Measurements from ENCODE around the gene LRRC42.

Gene LRRC42

GRCh38 chr1:53957194-53957818 is 11.2 kb downstream of the LRRC42 start:
- H3K9me3 ChIP-seq (ENCODE audit: control insufficient read depth, insufficient read depth, low read depth, low read length), result no peaks in the 10 kb centered on the region
- no peak for TF ChIP-seq ZNF16 (tag by site-specific recombination; IDR thresholded peaks at IDR 0.05; ENCODE audit: low read depth)
- 0 out of 2 replicates have a peak, but pooled peaks have one; percentile 18 for TF ChIP-seq SP7 (tag by site-specific recombination; IDR thresholded peaks at IDR 0.05)
- TF ChIP-seq, protein P1, sequence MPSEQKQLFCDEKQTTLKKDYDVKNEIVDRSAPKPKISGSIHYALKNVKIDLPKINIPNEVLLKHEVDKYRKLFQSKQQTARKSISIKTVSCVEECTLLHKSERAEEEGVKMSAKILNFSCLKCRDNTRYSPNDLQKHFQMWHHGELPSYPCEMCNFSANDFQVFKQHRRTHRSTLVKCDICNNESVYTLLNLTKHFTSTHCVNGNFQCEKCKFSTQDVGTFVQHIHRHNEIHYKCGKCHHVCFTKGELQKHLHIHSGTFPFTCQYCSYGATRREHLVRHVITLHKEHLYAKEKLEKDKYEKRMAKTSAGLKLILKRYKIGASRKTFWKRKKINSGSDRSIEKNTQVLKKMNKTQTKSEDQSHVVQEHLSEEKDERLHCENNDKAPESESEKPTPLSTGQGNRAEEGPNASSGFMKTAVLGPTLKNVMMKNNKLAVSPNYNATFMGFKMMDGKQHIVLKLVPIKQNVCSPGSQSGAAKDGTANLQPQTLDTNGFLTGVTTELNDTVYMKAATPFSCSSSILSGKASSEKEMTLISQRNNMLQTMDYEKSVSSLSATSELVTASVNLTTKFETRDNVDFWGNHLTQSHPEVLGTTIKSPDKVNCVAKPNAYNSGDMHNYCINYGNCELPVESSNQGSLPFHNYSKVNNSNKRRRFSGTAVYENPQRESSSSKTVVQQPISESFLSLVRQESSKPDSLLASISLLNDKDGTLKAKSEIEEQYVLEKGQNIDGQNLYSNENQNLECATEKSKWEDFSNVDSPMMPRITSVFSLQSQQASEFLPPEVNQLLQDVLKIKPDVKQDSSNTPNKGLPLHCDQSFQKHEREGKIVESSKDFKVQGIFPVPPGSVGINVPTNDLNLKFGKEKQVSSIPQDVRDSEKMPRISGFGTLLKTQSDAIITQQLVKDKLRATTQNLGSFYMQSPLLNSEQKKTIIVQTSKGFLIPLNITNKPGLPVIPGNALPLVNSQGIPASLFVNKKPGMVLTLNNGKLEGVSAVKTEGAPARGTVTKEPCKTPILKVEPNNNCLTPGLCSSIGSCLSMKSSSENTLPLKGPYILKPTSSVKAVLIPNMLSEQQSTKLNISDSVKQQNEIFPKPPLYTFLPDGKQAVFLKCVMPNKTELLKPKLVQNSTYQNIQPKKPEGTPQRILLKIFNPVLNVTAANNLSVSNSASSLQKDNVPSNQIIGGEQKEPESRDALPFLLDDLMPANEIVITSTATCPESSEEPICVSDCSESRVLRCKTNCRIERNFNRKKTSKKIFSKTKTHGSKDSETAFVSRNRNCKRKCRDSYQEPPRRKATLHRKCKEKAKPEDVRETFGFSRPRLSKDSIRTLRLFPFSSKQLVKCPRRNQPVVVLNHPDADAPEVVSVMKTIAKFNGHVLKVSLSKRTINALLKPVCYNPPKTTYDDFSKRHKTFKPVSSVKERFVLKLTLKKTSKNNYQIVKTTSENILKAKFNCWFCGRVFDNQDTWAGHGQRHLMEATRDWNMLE (tag by site-specific recombination; conservative IDR thresholded peaks at IDR 0.05; ENCODE audit: low read depth), result no peak
- TF ChIP-seq ZNF48 (tag by site-specific recombination; IDR thresholded peaks at IDR 0.05), result no peak
- no peak for TF ChIP-seq SCRT2 (tag by site-specific recombination; IDR thresholded peaks at IDR 0.05)
- no peak for TF ChIP-seq ZNF473 (tag by site-specific recombination; IDR thresholded peaks at IDR 0.05)
- no peak for TF ChIP-seq KLF9 (tag by site-specific recombination; IDR thresholded peaks at IDR 0.05; ENCODE audit: low read depth)
- TF ChIP-seq ZNF621 (tag by site-specific recombination; IDR thresholded peaks at IDR 0.05), result no peak
- TF ChIP-seq ZNF132 (tag by site-specific recombination; IDR thresholded peaks at IDR 0.05; ENCODE audit: borderline replicate concordance), result no peak
- peak; percentile 73 for TF ChIP-seq PRDM1 (tag by site-specific recombination; IDR thresholded peaks at IDR 0.05)
- no peak for TF ChIP-seq ZNF664 (tag by site-specific recombination; IDR thresholded peaks at IDR 0.05)
- TF ChIP-seq OSR2 (tag by site-specific recombination; IDR thresholded peaks at IDR 0.05), result no peak
- TF ChIP-seq, protein P2, sequence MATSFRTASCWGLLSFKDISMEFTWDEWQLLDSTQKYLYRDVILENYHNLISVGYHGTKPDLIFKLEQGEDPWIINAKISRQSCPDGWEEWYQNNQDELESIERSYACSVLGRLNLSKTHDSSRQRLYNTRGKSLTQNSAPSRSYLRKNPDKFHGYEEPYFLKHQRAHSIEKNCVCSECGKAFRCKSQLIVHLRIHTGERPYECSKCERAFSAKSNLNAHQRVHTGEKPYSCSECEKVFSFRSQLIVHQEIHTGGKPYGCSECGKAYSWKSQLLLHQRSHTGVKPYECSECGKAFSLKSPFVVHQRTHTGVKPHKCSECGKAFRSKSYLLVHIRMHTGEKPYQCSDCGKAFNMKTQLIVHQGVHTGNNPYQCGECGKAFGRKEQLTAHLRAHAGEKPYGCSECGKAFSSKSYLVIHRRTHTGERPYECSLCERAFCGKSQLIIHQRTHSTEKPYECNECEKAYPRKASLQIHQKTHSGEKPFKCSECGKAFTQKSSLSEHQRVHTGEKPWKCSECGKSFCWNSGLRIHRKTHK (tag by site-specific recombination; IDR thresholded peaks at IDR 0.05), result no peak
- TF ChIP-seq, protein P3, sequence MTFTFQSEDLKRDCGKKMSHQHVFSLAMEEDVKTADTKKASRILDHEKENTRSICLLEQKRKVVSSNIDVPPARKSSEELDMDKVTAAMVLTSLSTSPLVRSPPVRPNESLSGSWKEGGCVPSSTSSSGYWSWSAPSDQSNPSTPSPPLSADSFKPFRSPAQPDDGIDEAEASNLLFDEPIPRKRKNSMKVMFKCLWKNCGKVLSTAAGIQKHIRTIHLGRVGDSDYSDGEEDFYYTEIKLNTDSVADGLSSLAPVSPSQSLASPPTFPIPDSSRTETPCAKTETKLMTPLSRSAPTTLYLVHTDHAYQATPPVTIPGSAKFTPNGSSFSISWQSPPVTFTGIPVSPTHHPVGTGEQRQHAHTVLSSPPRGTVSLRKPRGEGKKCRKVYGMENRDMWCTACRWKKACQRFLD (tag by site-specific recombination; IDR thresholded peaks at IDR 0.05), result no peak
- TF ChIP-seq ZNF114 (tag by site-specific recombination; IDR thresholded peaks at IDR 0.05), result no peak
- TF ChIP-seq ZNF692 (tag by site-specific recombination; IDR thresholded peaks at IDR 0.05), result 0 out of 2 replicates have a peak, but pooled peaks have one; percentile 28
- peak; percentile 43; the same call in 1 of the 2 replicates for TF ChIP-seq ZXDB (tag by site-specific recombination; IDR thresholded peaks at IDR 0.05)
- TF ChIP-seq SP2 (tag by site-specific recombination; IDR thresholded peaks at IDR 0.05), result no peak
- no peak for TF ChIP-seq EGR2 (tag by site-specific recombination; IDR thresholded peaks at IDR 0.05; ENCODE audit: low read depth)
- TF ChIP-seq ZNF366 (tag by site-specific recombination; conservative IDR thresholded peaks at IDR 0.05), result no peak
- TF ChIP-seq, protein P4, sequence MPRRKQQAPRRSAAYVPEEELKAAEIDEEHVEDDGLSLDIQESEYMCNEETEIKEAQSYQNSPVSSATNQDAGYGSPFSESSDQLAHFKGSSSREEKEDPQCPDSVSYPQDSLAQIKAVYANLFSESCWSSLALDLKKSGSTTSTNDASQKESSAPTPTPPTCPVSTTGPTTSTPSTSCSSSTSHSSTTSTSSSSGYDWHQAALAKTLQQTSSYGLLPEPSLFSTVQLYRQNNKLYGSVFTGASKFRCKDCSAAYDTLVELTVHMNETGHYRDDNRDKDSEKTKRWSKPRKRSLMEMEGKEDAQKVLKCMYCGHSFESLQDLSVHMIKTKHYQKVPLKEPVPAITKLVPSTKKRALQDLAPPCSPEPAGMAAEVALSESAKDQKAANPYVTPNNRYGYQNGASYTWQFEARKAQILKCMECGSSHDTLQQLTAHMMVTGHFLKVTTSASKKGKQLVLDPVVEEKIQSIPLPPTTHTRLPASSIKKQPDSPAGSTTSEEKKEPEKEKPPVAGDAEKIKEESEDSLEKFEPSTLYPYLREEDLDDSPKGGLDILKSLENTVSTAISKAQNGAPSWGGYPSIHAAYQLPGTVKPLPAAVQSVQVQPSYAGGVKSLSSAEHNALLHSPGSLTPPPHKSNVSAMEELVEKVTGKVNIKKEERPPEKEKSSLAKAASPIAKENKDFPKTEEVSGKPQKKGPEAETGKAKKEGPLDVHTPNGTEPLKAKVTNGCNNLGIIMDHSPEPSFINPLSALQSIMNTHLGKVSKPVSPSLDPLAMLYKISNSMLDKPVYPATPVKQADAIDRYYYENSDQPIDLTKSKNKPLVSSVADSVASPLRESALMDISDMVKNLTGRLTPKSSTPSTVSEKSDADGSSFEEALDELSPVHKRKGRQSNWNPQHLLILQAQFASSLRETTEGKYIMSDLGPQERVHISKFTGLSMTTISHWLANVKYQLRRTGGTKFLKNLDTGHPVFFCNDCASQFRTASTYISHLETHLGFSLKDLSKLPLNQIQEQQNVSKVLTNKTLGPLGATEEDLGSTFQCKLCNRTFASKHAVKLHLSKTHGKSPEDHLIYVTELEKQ (tag by site-specific recombination; IDR thresholded peaks at IDR 0.05; ENCODE audit: borderline replicate concordance), result no peak
- no peak for TF ChIP-seq ZNF23 (tag by site-specific recombination; IDR thresholded peaks at IDR 0.05; ENCODE audit: borderline replicate concordance)
- no peak overlapping the region for H3K27ac ChIP-seq (ENCODE audit: extremely low read depth, low read depth, low read length)
- POLR2A ChIA-PET, result interaction anchor here (1.8 kb wide), 1 partner anchor 12 kb away, joined by 14 read pairs; the partner anchor contains the start of genes IFT25 and LRRC42
- no peak overlapping the region for H3K4me3 ChIP-seq (ENCODE audit: low read depth, low read length)
- CTCF ChIA-PET, result interaction anchor here (1.2 to 3.7 kb wide), 5 partner anchors 8 to 99 kb away, joined by 4 to 58 read pairs (median 6); partner anchors contain the start of genes IFT25 and LRRC42
- no peaks in the 10 kb centered on the region for H3K4me1 ChIP-seq (ENCODE audit: control insufficient read depth, insufficient read depth, low read length)
- peaks cover 16 to 80% of the 10 kb centered on the region in 2 experiments for H3K36me3 ChIP-seq (ENCODE audit: control insufficient read depth in 2 of 2, insufficient read depth in 1 of 2, low read length in 2 of 2)
